Cardiac atrium fibroblast (primary cell): Measurements from ENCODE around the gene LRG1. TPM values are rescaled to one million over a fixed set of nuclear protein-coding genes. Genes with fewer than 3 reads are reported as not detected.

ENCODE experiments used
- total RNA-seq: library from RNA; depleted of rRNA; stranded (reverse); fragments of >200 nt; gene quantifications from 2 replicates; pipeline ENCODE4 v1.2.3, GENCODE V29; 2015

LRG1 gene, protein sequence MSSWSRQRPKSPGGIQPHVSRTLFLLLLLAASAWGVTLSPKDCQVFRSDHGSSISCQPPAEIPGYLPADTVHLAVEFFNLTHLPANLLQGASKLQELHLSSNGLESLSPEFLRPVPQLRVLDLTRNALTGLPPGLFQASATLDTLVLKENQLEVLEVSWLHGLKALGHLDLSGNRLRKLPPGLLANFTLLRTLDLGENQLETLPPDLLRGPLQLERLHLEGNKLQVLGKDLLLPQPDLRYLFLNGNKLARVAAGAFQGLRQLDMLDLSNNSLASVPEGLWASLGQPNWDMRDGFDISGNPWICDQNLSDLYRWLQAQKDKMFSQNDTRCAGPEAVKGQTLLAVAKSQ
- 1.3 and 2.6 TPM in 2 replicates for total RNA-seq

DNA sequence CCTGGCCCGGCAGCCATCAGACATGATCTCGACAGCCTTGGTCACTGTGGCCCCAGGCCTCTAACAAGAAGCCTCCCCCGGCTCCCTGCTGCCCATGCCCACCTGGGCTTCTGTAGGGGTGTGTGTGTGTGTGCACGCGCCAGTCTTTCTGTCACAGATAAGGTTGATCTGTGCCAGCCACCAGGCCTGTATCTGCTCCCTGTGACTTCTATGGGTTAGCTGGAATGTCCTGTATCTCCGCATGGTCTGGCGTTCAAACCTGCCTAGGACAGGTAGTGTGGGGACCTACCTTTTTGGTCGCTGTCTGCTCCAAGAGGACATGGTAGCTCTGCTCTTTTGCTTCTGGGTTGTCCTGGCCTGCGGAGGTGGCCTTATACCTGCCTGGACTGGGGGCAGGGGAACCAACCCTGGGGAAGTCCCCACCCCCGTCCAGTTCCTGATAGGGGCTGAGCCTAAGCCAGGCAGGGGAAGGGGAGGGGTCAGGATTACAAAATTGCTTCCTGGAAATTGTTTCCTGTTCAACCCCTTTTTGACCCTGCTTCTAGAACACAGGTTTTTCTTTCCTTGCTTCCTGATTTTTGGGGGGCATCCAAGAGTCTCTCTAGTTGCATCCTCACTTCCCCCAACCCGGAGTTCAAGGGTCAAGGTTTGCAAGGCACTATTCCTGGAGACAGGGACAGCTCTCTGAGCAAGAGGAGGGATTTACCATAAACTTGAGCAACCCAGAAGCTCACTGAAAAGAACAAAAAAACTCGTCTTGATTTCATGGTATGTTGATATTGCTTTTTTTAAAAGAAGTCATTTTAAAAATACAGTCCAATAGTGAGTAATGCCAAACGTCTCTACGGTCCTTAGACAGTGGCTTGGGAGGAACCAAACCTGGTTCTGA, at the start of gene LRG1:
TSS of gene LRG1 (minus strand) at position 344 of the 889 bp plus-strand sequence. CDS start at position 321, 23 bp downstream.

DNA sequence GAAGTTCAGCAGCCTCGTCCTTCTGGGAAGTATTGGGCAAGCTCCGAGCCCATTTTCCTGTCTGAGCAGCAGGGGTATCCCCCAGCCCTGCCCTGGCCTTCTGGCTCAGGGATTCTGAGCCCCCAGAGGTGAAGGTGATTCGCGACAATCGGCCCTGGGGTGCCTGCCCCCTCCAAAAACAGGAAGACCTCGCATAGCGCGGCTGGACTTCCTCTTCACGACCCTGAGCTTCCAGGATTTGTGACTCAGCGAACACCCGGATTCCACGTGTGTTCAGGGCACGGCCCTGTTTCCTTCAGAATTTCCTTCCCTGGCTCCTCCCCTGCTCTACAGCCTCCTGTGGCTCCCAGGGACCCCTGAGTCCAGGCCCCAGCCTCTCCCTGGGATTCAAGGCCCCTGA, 19.7 kb upstream of the LRG1 start, which contains the start of gene SEMA6B:
TSS of gene SEMA6B (minus strand) at position 116 of the 400 bp plus-strand sequence. CDS start 1,227 bp downstream, outside the sequence.

DNA sequence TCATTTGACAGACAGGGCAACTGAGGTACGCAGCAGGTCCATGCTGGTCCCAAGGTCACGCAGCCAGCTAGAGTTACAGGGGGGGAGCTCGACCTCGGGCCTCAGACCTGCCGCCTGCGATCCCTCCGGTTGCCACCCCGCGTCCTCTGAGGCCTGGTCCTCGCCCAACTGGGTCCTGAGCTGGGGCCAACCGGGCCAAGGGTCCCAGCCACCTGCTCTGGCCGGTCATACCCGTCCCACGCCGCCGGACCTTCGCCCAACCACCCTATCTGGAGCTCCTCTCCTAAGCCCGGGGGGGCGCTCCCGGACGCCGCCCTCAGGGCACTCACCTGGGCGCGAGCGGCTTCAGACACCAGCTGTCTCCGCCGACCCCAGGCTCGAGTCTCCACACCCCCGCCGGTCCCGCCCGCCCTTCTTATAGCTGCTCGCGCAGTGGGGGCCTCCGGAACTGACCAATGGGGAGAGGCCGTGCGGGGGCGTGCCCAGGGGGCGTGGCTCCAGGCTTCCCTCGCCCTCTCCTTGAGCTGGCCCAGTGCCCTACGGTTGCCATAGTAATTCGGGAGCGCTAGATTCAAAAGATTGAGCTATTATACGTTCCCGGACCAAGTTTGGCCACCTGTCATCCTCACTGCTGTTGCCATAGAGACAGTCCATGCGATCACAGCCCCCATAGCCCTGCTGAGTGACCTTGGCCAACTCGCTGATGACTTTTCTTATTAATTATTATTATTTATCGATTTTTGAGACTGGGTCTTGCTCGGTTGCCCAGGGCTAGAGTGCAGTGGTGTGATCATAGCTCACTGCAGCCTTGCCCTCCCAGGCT, 4.8 kb downstream of the LRG1 start, which contains the start of gene PLIN5:
TSS of gene PLIN5 (minus strand) at position 389 of the 823 bp plus-strand sequence. CDS start 1,150 bp downstream, outside the sequence.

DNA sequence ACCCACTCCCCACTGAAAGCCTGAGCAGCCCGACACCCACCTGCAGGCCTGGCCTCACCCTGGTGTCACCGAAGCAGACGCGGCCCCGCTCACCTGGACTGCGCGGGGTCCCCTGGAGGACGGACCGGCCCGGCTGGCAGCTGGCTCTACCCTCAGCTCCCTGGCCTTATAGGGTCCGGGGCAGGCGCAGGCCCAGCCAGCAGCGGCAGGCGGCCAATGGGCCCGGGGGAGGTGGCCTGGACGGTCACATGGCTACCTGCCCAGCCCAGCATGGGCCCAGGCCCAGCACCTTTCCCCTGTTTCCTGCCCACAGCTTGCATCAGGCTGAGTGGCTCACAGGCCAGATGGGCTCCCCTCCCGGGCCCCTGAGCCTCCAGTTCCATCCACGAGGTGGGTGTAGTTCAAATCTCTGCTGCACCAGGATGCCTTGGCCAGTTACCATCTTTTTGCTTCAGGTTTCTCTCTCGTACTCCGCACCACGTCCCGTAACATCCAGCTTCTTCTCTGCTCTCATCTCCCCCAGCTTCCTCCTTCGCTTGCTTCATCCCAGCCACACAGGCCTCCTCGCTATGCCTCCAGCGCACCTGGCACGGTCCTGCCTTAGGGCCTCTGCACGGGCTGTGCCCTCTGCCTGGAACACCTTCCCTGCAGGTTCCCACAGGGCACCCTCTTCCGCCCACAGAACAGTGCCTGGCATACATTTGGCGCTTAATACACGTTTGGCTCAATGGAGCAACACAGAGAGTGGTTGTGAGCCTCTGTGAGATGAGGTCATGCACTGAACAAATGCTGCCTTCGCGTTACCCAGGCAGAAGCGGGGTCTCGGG, 21.3 kb downstream of the LRG1 start, which contains the start of gene PLIN4:
TSS of gene PLIN4 (minus strand) at position 142 of the 827 bp plus-strand sequence. CDS start 214 bp downstream, outside the sequence.

Other genes starting within 250 kb of the LRG1 start
- gene TMIGD2, start 237.6 kb downstream of the LRG1 start, total RNA-seq = not detected in 2 replicates
- 3.1 and 6.7 TPM in 2 replicates for gene FSD1, start 235.4 kb downstream of the LRG1 start, total RNA-seq
- gene STAP2, start 201.2 kb downstream of the LRG1 start, total RNA-seq = 1.8 and 2.6 TPM in 2 replicates
- gene MPND, start 196.5 kb downstream of the LRG1 start, total RNA-seq = 1.3 and 3.4 TPM in 2 replicates
- gene SH3GL1, start 139.5 kb downstream of the LRG1 start, total RNA-seq = 105 and 109 TPM in 2 replicates
- gene CHAF1A, start 137.4 kb downstream of the LRG1 start, total RNA-seq = 4.5 and 12.5 TPM in 2 replicates
- gene UBXN6, start 82.2 kb downstream of the LRG1 start, total RNA-seq = 78.9 and 206 TPM in 2 replicates
- 52.2 and 53.9 TPM in 2 replicates for gene HDGFL2, start 67.7 kb downstream of the LRG1 start, total RNA-seq
- gene PLIN4, start 21.6 kb downstream of the LRG1 start, total RNA-seq = 0.32 and 0.72 TPM in 2 replicates
- 1.3 TPM in 2 replicates for gene PLIN5, start 4.8 kb downstream of the LRG1 start, total RNA-seq
- gene SEMA6B, start 19.6 kb upstream of the LRG1 start, total RNA-seq = 9.7 and 15.3 TPM in 2 replicates
- gene TNFAIP8L1, start 99.5 kb upstream of the LRG1 start, total RNA-seq = 5.0 and 7.2 TPM in 2 replicates
- 129 and 160 TPM in 2 replicates for gene MYDGF, start 130.3 kb upstream of the LRG1 start, total RNA-seq
- 33.9 and 47.1 TPM in 2 replicates for gene DPP9, start 183.8 kb upstream of the LRG1 start, total RNA-seq